HepG2 (cell line): ENCODE data around the gene ANO2. TPM values are rescaled to one million over a fixed set of nuclear protein-coding genes. Genes with fewer than 3 reads are reported as not detected.

Experiments used
- ATAC-seq: fragments of 200-7000 bp; cut with Tn5 transposase; 3 replicates; pipeline ENCODE4 v1.9.1; 2020; ENCODE audit warnings: mild to moderate bottlenecking, moderate library complexity
- BruUV-seq: library from RNA; stranded (reverse); fragments of 400-500 nt; replicated peaks from 2 replicates; lab custom pipeline; 2021; lab: Mats Ljungman, UMichigan
- CTCF ChIA-PET: fragments of 300-600 bp; formaldehyde crosslinking; extraction: SDS; loops from one replicate; lab custom pipeline; 2021; ENCODE audit warnings: low total read pairs, inconsistent platforms, low intra/inter-chr PET ratio; lab: Yijun Ruan, JAX
- POLR2A ChIA-PET: fragments of 350-600 bp; sonication (Branson Sonifier 250); formaldehyde crosslinking; loops from one replicate; lab custom pipeline; 2020; ENCODE audit warnings: antibody characterized with exemption, inconsistent platforms; lab: Yijun Ruan, JAX
- DNase-seq: peaks from one replicate; pipeline ENCODE4 v3.0.0-alpha.2; 2015; ENCODE audit warnings: low spot score
- FAIRE-seq: peaks from 3 replicates; lab custom pipeline; 2011; peaks lifted over from hg19 to GRCh38; lab: Jason Lieb, UNC
- H2AFZ ChIP-seq: one replicate; pipeline ENCODE4 v1.6.1; 2011; ENCODE audit warnings: low read length, inconsistent platforms
- H3K27ac ChIP-seq: fragments of 300-600 bp; 3 replicates; pipeline ENCODE4 v1.8.0; 2011; ENCODE audit warnings: mixed run types, mild to moderate bottlenecking, mixed read lengths, low read length, inconsistent platforms; ENCODE audit not compliant: insufficient read depth; ENCODE audit errors: extremely low read length
- H3K27me3 ChIP-seq, 2 experiments: fragments of 200-600 bp in 1 of 2; 2 replicates in 1 of 2; 3 replicates in 1 of 2; pipeline versions ENCODE4 v1.6.0 to v1.8.0; 2011; ENCODE audit warnings: low read length in 2 of 2, mild to moderate bottlenecking in 2 of 2, moderate library complexity in 2 of 2, inconsistent platforms in 1 of 2; ENCODE audit not compliant: insufficient read depth in 2 of 2, control insufficient read depth in 1 of 2
- H3K36me3 ChIP-seq, 2 experiments: fragments of 200-600 bp in 1 of 2; replicated peaks in 1 of 2; 2 replicates in 1 of 2; 3 replicates in 1 of 2; pipeline versions ENCODE4 v1.5.1 to v1.8.0; 2011; ENCODE audit warnings: low read length in 2 of 2, inconsistent platforms in 1 of 2; ENCODE audit not compliant: insufficient read depth in 2 of 2, control insufficient read depth in 1 of 2
- H3K4me1 ChIP-seq: 2 replicates; pipeline ENCODE4 v1.5.1; 2012; ENCODE audit warnings: low read length, inconsistent platforms; ENCODE audit not compliant: insufficient read depth
- H3K4me2 ChIP-seq: 2 replicates; pipeline ENCODE4 v1.6.0; 2011; ENCODE audit warnings: low read depth, low read length, inconsistent platforms
- H3K4me3 ChIP-seq, 3 experiments: fragments of 200-600 bp in 1 of 3; sonication (generic), shearing (Covaris generic) in 1 of 3; replicated peaks in 1 of 3; 2 replicates each; pipeline ENCODE4 v1.5.1; 2011 to 2016; ENCODE audit warnings: low read length in 3 of 3, inconsistent platforms in 2 of 3, low read depth in 2 of 3, mild to moderate bottlenecking in 2 of 3, control low read depth in 1 of 3, mixed read lengths in 1 of 3; ENCODE audit not compliant: insufficient read depth in 1 of 3
- H3K79me2 ChIP-seq: one replicate; pipeline ENCODE4 v1.6.1; 2011; ENCODE audit warnings: low read length, inconsistent platforms; ENCODE audit not compliant: insufficient read depth
- H3K9ac ChIP-seq: 2 replicates; pipeline ENCODE4 v1.6.0; 2011; ENCODE audit warnings: mild to moderate bottlenecking, low read depth, low read length, inconsistent platforms; ENCODE audit not compliant: insufficient read depth
- H3K9me3 ChIP-seq: 2 replicates; pipeline ENCODE4 v1.5.1; 2012; ENCODE audit warnings: mild to moderate bottlenecking, low read length
- H4K20me1 ChIP-seq: 2 replicates; pipeline ENCODE4 v1.6.0; 2011; ENCODE audit warnings: inconsistent platforms, mild to moderate bottlenecking, low read length, moderate library complexity; ENCODE audit not compliant: insufficient read depth
- CEBPZ ChIP-seq: IDR thresholded peaks from 2 replicates; pipeline ENCODE4 v1.6.1; 2012; ENCODE audit warnings: low read length, improper control_type of control experiment
- DR1 ChIP-seq: sonication (generic); formaldehyde crosslinking; IDR thresholded peaks from 2 replicates; pipeline ENCODE4 v1.8.0; 2021; ENCODE audit warnings: mild to moderate bottlenecking, missing genetic modification reagents, inconsistent platforms
- E2F2 ChIP-seq: sonication (generic); formaldehyde crosslinking; IDR thresholded peaks from 2 replicates; pipeline ENCODE4 v1.4.0; 2020; ENCODE audit warnings: missing genetic modification reagents, borderline replicate concordance
- HES4 ChIP-seq: sonication (generic); formaldehyde crosslinking; IDR thresholded peaks from 2 replicates; pipeline ENCODE4 v1.9.0; 2021; ENCODE audit warnings: mild to moderate bottlenecking, missing genetic modification reagents, borderline replicate concordance
- IRF2 ChIP-seq: IDR thresholded peaks from 2 replicates; pipeline ENCODE4 v1.6.1; 2018; ENCODE audit warnings: missing genetic modification reagents, missing compliant biosample characterization
- PATZ1 ChIP-seq: sonication (generic); formaldehyde crosslinking; IDR thresholded peaks from 2 replicates; pipeline ENCODE4 v1.4.0; 2020; ENCODE audit warnings: missing genetic modification reagents
- PCBP1 ChIP-seq: fragments of 200-400 bp; formaldehyde crosslinking; IDR thresholded peaks from 2 replicates; pipeline ENCODE4 v1.6.1; 2017; ENCODE audit warnings: mild to moderate bottlenecking, low read depth, low read length, borderline replicate concordance
- REL ChIP-seq: sonication (generic); formaldehyde crosslinking; conservative IDR thresholded peaks from 2 replicates; pipeline ENCODE4 v1.8.0; 2022; ENCODE audit warnings: mild to moderate bottlenecking, missing genetic modification reagents, moderate library complexity
- RFX1 ChIP-seq: fragments of 450-650 bp; IDR thresholded peaks from 2 replicates; pipeline ENCODE4 v1.6.1; 2017
- SRY ChIP-seq: sonication (generic); formaldehyde crosslinking; IDR thresholded peaks from 2 replicates; pipeline ENCODE4 v1.8.0; 2022; ENCODE audit warnings: mild to moderate bottlenecking, missing genetic modification reagents
- TCF7 ChIP-seq: sonication (generic); IDR thresholded peaks from 2 replicates; pipeline ENCODE4 v1.6.1; 2016; ENCODE audit warnings: antibody characterized with exemption, low read depth
- ZBTB7A ChIP-seq: sonication (generic); formaldehyde crosslinking; IDR thresholded peaks from 2 replicates; pipeline ENCODE4 v1.8.0; 2022; ENCODE audit warnings: mild to moderate bottlenecking, missing genetic modification reagents
- ZNF234 ChIP-seq: sonication (generic); formaldehyde crosslinking; conservative IDR thresholded peaks from 2 replicates; pipeline ENCODE4 v1.5.1; 2020; ENCODE audit warnings: mild to moderate bottlenecking, missing genetic modification reagents
- ZNF605 ChIP-seq: sonication (generic); formaldehyde crosslinking; IDR thresholded peaks from 2 replicates; pipeline ENCODE4 v1.8.0; 2022; ENCODE audit warnings: mild to moderate bottlenecking, missing genetic modification reagents
- ZNF839 ChIP-seq: sonication (generic); formaldehyde crosslinking; IDR thresholded peaks from 2 replicates; pipeline ENCODE4 v1.4.0; 2020; ENCODE audit warnings: missing genetic modification reagents, mild to moderate bottlenecking, borderline replicate concordance
- WGBS: methylation state at CpG from one replicate; pipeline ENCODE4 v1.1.6; 2017; ENCODE audit warnings: low lambda C conversion rate; 5-methylcytosine and 5-hydroxymethylcytosine counted together
- in situ Hi-C: cut with HindIII; loops from 2 replicates; pipeline ENCODE4 v1.10.0; 2017; ENCODE audit warnings: low pct_unique_long_range_greater_than_20kb; ENCODE audit not compliant: extremely low pct_ligation_motif_present
- intact Hi-C: fragments of 100-400 bp; cut with micrococcal nuclease; formaldehyde crosslinking; loops from one replicate; pipeline ENCODE4 v1.10.0; 2022; ENCODE audit not compliant: unreplicated experiment
- polyA plus RNA-seq, 8 experiments: library from polyadenylated mRNA; depleted of rRNA in 3 of 8; stranded (reverse) in 7 of 8; unstranded in 1 of 8; fragments of >200 nt; fragmentation: Illumina TruSeq in 4 of 8; extraction: Trizol in 4 of 8; gene quantifications; 2 replicates each; pipeline versions ENCODE4 v1.2.1 to v1.2.3, GENCODE V29; 2011 to 2016; ENCODE audit warnings: low read depth in 4 of 8, missing spikeins in 1 of 8, mixed read lengths in 1 of 8; ENCODE audit not compliant: insufficient read depth in 1 of 8
- total RNA-seq, 5 experiments: library from RNA; depleted of rRNA; stranded (reverse); fragments of >200 nt; fragmentation: Illumina TruSeq; extraction: Trizol; gene quantifications; 2 replicates each; pipeline ENCODE4 v1.2.3, GENCODE V29; 2016; ENCODE audit warnings: low read depth in 1 of 5

ANO2 gene
- total and polyA plus RNA-seq, 2 of the 13 experiments (the other 11 are each of a cell fraction or from before 2014, with no cell fraction given), result 0.18 TPM; not detected in 1

GRCh38 chr12:5723711-5724252, 221.3 kb downstream of the ANO2 start:
- Histone ChIP-seq H3K4me1 (no peaks in the 10 kb centered on the region), H3K79me2 (no peaks in the 10 kb centered on the region), H3K27me3 (peaks cover 0 to 1% of the 10 kb centered on the region in 2 experiments; a peak in 2 of 5 replicates), H3K9me3 (no peaks in the 10 kb centered on the region), H3K9ac (no peak overlapping the region)
- in situ Hi-C loops, result no loop called here
- POLR2A ChIA-PET, result no interaction called here
- 52% methylated on average over 2 of the region's 4 CpGs for WGBS
- CTCF ChIA-PET, result no interaction called here
- no peak for FAIRE-seq
- TF ChIP-seq ZBTB7A (CRISPR knock-in tag), result no peak
- TF ChIP-seq ZNF605 (CRISPR knock-in tag), result no peak
- TF ChIP-seq REL, result no peak
- no peak for TF ChIP-seq ZNF234 (CRISPR knock-in tag)
- no peak for TF ChIP-seq PATZ1 (CRISPR knock-in tag)
- no peak for TF ChIP-seq PCBP1
- no peak for TF ChIP-seq DR1
- TF ChIP-seq RFX1, result no peak
- TF ChIP-seq CEBPZ, result no peak
- no peak for TF ChIP-seq HES4 (CRISPR knock-in tag)
- TF ChIP-seq SRY, result no peak
- no peak for TF ChIP-seq TCF7
- no peak for TF ChIP-seq E2F2 (CRISPR knock-in tag)
- TF ChIP-seq ZNF839, result no peak
- no peak for TF ChIP-seq IRF2 (CRISPR knock-in tag)
- TF ChIP-seq, all 625 proteins: peak for 0
- H2AFZ ChIP-seq, result no peak overlapping the region
- ATAC-seq, result no peak
- intact Hi-C loops, result no loop called here
- BruUV-seq, result no TSS peak
- H3K27ac ChIP-seq, result no peak overlapping the region
- no peaks in the 10 kb centered on the region for H3K36me3 ChIP-seq
- no peak for DNase-seq
- H3K4me3 ChIP-seq, result no peak overlapping the region
- H3K4me2 ChIP-seq, result no peak overlapping the region
- H4K20me1 ChIP-seq, result no peaks in the 10 kb centered on the region
